KOPT-K1 (cell line): ENCODE results near the gene C2CD4B.

ENCODE experiments used
- H3K27ac ChIP-seq: fragments of 200-600 bp; sonication (generic); 2 replicates; pipeline ENCODE4 v1.5.1; 2016; ENCODE audit warnings: antibody characterized with exemption, mild to moderate bottlenecking, low read depth, low read length; ENCODE audit not compliant: poor library complexity, severe bottlenecking
- H3K36me3 ChIP-seq: fragments of 200-600 bp; sonication (generic); 2 replicates; pipeline ENCODE4 v1.5.1; 2017; ENCODE audit warnings: antibody characterized with exemption, mild to moderate bottlenecking, low read length, moderate library complexity; ENCODE audit not compliant: insufficient read depth
- H3K9me3 ChIP-seq: fragments of 200-600 bp; sonication (generic); 2 replicates; pipeline ENCODE4 v1.5.1; 2017; ENCODE audit warnings: antibody characterized with exemption, low read length, mild to moderate bottlenecking; ENCODE audit not compliant: insufficient read depth, poor library complexity, severe bottlenecking

C2CD4B gene, protein sequence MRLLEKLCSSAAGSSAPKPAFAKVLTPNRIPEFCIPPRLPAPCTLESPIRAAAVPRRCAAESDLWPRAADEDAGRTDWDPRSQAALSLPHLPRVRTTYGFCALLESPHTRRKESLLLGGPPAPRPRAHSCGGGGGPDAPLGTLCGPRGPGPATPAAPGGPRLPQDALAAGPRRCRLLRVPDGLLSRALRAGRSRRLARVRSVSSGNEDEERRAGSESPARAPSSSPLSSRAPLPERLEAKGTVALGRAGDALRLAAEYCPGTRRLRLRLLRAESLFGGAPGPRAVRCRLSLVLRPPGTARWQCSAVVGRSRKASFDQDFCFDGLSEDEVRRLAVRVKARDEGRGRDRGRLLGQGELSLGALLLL

DNA sequence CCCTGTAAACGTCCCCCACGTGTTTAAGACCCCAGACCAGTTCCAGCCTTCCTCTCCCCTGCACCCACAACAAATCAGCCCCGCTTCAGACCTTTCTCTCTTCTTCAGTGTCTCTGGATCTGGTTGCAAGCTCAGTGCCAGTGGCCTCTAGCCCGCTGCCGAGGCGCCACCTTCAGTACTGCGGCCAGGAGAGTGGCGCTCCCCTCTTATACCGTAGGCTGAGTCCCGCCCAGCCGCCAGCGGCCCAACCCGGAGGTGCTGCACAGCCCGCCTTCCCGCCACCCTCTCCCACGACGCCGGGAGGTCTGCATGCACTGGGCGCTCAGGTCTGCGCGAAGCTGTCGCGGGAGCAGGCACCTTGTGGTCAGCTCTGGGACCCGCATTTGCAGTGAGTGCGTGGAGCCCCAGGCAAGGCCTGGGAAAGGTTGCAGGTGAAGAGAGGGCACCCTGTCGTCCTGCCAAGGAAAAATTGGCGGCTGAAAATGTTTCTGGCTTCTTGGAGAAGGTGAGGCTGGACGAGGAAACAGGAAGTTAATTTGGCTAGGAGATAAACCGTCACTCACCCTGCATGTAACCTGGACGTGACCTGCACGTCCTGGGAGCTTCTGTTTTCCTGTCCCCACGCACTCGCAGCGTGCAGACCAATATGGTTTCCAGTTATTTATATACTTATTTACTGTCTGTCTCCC lies at the start of gene C2CD4B:
TSS of gene C2CD4B (minus strand) at position 182 of the 689 bp plus-strand sequence. CDS start 301 bp downstream, outside the sequence.
- Histone ChIP-seq H3K9me3 (peaks cover 5% of the 10 kb centered on the region), H3K27ac (no peak within 1 kb of the TSS), H3K36me3 (no peaks in the 10 kb centered on the region)

DNA sequence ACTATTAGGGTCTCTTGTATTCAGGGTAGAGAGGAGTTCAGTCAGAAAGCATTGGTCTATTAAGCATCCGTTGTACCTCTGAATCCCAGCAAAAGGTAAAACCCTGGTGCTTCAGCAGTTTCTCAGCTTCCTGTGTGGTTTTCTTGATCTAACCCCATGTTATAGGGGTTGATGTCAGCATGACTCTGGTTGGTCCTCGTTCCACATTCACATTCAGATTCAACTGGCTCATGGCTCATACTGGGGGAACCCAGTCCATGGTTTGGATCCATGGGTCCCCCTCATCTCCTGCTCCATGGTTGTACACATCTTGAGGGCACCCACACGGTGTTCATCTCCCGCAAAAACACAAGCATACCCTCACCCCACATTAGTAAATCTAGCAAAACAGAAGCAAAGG lies 47.7 kb upstream of the C2CD4B start:
- Histone ChIP-seq H3K9me3 (peaks cover 74% of the 10 kb centered on the region), H3K27ac (peak overlapping the region; percentile 44), H3K36me3 (no peaks in the 10 kb centered on the region)

DNA sequence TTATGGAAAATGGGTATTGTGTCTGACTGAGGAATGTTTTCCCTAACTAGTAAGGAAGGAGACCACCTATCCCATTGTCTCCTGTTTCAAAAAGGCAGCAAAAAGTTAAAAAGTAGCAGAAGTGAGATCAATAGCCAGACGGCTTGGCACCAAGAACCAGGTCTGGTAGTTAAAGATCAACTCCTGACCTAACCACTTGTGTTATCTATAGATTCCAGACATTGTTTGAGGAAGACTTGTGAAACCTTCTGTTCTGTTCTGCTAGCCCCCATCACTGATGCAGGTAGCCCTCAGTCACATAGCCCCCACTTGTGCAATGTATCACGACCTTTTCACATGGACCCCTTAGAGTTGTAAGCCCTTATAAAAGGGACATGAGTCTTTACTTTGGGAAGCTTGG lies 46.3 kb upstream of the C2CD4B start:
- peak overlapping the region; percentile 44 for H3K27ac ChIP-seq
- peaks cover 65% of the 10 kb centered on the region for H3K9me3 ChIP-seq
- no peaks in the 10 kb centered on the region for H3K36me3 ChIP-seq

DNA sequence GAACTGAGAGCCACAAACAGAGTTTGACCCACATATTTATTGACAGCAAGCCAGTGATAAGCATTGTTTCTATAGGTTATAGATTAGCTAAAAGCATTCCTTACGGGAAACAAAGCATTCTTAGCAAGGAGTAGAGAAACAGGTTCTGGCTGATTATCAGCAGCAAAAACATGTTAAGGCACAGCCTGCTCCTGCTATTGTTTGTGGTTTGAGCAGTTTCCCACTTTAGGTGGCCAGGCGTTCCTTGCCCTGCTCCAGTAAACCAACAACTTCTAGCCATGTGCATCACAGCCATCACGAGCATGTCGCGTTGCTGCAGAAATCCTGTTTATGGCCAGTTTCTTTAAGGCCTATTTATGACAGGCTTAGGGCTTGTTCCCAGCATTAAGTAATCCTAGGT lies 44.7 kb upstream of the C2CD4B start:
- peaks cover 50% of the 10 kb centered on the region for H3K9me3 ChIP-seq

DNA sequence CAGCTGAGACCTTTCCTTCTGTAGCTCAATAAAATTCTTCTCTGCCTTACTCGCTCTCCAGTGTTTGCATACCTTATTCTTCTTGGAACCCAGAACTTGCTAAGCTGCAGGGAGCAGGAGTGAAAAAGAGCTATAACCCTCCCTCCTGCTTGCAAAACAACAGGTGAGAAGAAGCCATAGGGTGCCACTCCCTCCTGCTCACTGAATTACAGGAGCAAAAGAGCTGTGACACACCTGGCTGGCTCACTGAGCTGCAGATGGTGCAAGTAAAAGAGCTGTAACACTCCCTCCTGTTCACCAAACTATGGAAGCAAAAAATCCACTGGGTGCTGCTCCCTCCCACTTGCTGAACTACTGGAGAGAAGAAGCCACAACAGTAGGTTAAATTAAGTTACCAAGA lies 44.2 kb upstream of the C2CD4B start:
- Histone ChIP-seq H3K36me3 (no peaks in the 10 kb centered on the region), H3K27ac (no peak overlapping the region), H3K9me3 (peaks cover 49% of the 10 kb centered on the region)

More for the DNA sequence above, 44.7 kb upstream of the C2CD4B start:
- H3K36me3 ChIP-seq: no peaks in the 10 kb centered on the region
- H3K27ac ChIP-seq: no peak overlapping the region

DNA sequence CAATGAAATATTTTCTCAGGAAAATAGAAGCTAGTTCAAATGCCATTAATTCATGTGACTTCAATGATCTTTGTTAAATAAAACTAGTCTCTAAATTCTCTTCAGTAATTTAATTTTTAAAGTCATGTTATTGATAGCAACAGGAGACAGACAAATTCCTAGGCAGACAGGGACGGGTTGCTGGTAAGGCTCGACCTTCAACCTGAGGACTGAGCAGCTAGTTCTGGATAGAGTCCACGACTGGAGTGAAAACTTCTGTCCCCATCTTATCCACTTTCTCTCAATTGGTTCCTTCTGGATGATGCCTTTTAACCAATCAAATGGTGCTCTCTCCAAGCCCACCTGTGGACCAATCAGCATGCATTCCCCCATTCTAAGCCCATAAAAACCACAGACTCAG lies 43.8 kb upstream of the C2CD4B start:
- Histone ChIP-seq H3K9me3 (peaks cover 49% of the 10 kb centered on the region), H3K36me3 (no peaks in the 10 kb centered on the region), H3K27ac (no peak overlapping the region)

DNA sequence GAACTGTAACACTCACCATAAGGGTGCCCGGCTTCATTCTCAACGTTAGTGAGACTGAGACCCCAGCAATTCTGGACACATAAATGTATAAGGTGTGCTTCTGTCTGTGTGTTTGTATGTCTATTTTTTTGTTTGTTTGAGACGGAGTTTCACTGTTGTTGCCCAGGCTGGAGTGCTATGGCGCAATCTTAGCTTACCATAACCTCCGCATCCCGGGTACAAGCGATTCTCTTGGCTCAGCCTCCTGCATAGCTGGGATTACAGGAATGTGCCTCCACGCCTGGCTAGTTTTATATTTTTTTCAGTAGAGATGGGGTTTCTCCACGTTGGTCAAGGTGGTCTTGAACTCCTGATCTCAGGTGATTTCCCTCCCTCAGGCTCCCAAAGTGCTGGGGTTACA lies 43.3 kb upstream of the C2CD4B start:
- no peak overlapping the region for H3K27ac ChIP-seq
- peaks cover 49% of the 10 kb centered on the region for H3K9me3 ChIP-seq
- H3K36me3 ChIP-seq: no peaks in the 10 kb centered on the region

DNA sequence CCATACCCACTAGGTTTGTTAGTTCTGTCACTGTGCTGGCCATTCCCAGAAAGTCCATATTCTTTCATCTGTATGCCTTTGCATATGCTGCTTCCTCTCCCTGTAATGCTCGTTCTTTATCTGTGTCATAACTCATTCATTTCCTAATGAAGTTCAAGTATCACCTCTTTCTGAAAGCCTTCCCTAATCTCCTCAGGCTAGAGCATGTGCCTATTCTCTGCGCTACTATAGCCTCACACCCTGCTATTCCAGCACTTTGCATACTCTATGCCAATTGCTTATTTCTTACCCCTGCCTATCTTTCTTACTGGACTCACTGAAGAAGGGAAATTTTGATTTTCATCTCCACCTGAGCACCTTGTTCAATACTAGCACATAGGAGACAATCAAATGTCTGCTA lies 25.6 kb upstream of the C2CD4B start:
- no peaks in the 10 kb centered on the region for H3K9me3 ChIP-seq
- H3K36me3 ChIP-seq: no peaks in the 10 kb centered on the region
- H3K27ac ChIP-seq: no peak overlapping the region

DNA sequence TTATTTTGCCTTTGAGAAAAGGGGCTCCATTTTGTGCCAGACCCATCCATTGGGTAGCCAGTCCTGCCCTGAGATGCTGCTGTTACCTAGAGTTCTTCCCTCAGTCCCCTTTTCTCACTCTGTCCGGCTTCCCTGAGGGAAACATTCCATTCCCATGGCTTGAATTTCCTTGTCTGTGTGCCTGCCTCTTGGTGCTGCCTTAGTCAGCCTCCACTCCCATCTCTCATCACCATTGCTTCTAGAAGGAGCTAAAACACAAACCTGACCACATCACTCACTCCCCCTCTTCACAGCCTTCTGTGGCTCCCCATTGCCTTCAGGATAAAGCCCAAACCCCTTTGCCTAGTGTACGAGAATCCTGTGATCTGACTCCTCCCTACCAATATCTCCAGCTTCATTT lies 25.2 kb upstream of the C2CD4B start:
- no peak overlapping the region for H3K27ac ChIP-seq
- H3K9me3 ChIP-seq: no peaks in the 10 kb centered on the region
- H3K36me3 ChIP-seq: no peaks in the 10 kb centered on the region

DNA sequence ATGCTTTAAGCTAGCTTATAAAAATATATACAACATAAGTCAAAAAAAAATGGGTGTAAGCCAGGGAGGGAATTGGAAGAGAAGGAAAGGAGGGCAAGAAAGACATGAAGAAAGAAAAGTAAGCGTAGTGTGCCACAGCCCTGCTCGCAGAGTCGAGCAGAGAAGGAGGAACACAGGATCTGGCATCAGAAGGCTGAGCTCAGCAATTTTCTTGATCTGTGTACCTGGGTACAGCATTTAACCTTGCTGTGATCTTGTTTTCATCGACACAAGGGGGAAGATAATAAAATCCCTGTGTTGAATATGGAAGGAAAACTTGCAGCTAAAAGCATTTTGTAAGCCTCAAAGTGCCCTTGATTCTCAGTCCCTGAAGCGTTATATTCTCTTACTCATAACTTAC lies 23.7 kb upstream of the C2CD4B start:
- no peak overlapping the region for H3K27ac ChIP-seq
- H3K9me3 ChIP-seq: no peaks in the 10 kb centered on the region
- H3K36me3 ChIP-seq: no peaks in the 10 kb centered on the region

DNA sequence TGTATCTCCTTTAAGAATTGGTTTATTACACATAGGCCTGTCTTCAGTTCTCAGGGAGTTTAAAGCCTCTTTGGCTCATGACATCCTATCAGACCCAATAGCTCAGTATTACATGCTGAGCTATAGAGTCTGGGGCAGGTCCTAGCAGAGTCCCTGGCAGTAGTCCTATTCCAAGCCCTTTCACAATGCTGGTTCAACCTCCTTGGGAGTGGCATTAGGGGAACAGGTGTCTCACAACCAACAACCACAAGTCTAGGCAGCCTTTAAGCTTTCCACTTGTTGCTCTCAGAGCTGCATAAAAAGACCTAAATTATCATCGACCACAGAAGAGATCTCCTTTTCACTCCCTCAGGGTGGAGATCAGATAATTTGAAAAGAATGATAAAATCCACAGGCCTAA lies 22.8 kb upstream of the C2CD4B start:
- Histone ChIP-seq H3K9me3 (no peaks in the 10 kb centered on the region), H3K36me3 (no peaks in the 10 kb centered on the region), H3K27ac (no peak overlapping the region)

DNA sequence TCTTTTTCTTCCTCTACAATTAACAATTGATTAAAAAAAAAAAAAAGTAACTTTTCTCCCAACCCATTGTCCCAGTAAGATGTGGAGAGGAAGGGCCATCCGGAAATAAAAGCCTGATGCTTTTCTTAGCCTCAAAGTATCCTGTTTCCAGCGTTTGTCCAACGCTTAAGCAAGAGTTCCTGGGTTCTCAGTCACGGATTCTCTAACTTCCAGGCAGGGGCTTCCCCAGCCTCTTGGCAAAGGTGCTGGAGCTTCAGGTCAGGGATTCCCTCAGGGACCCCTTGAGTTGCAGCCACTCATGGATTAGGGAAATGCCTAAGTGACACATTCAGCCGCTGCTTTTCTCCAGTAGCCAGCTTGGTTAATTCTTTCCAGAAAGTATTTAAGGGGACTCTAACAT lies 22.3 kb upstream of the C2CD4B start:
- no peaks in the 10 kb centered on the region for H3K36me3 ChIP-seq
- no peak overlapping the region for H3K27ac ChIP-seq

DNA sequence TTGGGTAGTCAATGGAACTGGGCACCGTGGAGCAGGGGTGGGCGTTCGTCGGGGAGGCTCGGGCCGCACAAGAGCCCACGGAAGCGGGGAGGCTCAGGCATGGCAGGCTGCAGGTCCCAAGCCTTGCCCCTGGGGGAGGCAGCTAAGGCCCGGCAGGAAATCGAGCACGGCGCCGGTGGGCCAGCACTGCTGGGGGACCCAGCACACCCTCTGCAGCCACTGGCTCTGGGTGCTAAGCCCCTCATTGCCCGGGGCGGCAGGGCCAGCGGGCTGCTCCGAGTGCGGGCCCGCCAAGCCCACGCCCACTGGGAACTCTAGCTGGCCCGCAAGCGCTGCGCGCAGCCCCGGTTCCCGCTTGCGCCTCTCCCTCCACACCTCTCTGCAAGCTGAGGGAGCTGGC lies 21.5 kb upstream of the C2CD4B start:
- H3K36me3 ChIP-seq: no peaks in the 10 kb centered on the region
- H3K27ac ChIP-seq: no peak overlapping the region
- no peaks in the 10 kb centered on the region for H3K9me3 ChIP-seq

More for the DNA sequence above, 22.3 kb upstream of the C2CD4B start:
- no peaks in the 10 kb centered on the region for H3K9me3 ChIP-seq

DNA sequence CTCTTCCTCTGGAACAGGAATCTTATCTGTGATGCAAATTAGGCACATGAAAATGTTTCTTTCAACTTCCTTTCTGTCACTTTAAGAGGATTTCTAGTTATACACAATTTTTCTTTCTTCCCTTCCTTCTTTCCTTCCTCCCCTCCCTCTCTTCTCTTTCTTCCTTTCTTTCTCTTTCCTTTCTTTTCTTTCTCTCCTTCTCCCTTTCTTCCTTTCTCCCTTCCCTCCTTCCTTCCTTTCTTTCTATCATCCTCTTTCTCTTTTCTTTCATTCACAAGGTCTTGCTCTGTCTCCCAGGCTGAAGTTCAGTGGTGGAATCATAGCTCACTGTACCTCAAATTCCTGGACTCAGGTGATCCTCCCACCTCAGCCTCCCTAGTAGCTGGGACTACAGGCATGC lies 18.0 kb upstream of the C2CD4B start:
- Histone ChIP-seq H3K27ac (no peak overlapping the region), H3K36me3 (no peaks in the 10 kb centered on the region), H3K9me3 (no peaks in the 10 kb centered on the region)

DNA sequence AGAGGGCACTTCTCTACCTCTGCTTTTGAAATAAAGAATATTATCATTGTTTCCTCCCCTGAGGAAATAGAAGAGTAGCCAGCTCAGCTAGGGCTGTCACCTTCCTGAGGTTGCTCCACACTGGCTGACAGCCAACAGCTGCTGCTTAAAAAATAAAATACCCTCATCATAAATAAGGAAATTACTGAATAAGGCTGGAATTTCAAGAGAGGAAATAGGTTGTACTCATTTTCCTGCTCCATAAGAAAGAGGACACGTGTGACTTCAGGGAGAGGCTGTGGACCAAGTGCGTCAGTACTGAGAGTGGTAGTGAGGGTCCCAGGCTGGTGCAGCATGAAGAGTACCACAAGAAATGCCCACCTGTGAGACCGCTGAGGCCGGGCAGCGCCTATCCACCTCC lies 8.1 kb upstream of the C2CD4B start:
- H3K36me3 ChIP-seq: no peaks in the 10 kb centered on the region
- no peaks in the 10 kb centered on the region for H3K9me3 ChIP-seq
- H3K27ac ChIP-seq: no peak overlapping the region

DNA sequence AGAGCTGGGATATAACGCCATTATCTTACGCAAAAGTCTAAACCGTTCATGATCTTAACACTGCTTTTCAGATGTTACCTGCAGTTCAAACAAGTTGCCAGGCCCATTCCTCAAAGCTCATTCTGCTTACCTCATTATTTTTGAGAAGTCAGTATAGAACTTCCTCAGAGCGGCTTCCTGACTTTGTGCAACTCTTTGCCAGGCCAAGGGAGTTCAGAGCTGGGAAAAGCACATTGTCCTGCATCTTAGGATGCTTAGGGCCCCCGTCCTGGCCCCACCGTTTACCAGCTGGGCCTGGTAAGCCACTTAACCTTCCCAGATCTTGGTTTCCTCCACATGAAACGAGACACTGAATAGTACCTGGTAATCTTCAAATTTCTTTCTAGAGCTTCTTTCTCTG lies 6.8 kb upstream of the C2CD4B start:
- Histone ChIP-seq H3K36me3 (no peaks in the 10 kb centered on the region), H3K27ac (no peak overlapping the region), H3K9me3 (no peaks in the 10 kb centered on the region)
